Suppressor macrophage treated with lipopolysaccharide for 4 hours (primary cell): ENCODE measurements around the gene TPSG1.
"Not testable (repeated sequence)": the region's sequence is repeated elsewhere in the genome, so short reads cannot be mapped to it uniquely, and the experiment has no call there.

Source experiments
- DNase-seq: peaks from one replicate; pipeline ENCODE4 v3.0.0-alpha.2; 2020

Gene TPSG1

DNA sequence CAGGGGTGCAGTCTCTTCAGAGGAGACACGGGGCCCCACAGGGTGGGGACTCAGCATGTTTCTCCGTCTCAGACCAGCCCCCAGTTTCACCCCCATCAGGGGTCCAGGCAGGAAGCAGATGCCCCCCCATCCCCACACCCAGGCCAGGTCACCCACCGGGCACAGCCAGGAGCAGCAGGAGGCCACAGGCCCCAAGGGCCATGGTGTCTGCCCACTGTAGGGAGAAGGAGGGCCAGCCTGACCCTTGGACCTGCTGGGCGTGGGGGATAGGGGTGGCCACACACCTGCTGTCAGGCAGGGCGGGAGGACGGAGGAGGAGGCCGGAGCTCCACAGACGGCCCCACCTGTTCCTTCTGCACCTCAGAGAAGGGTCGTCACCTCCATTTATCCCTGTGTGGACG, at the start of gene TPSG1:
Gene TPSG1, minus strand, starts transcription at position 218 of the 401 bp plus-strand sequence. Its CDS starts 16 bp downstream, at position 202.
- no peak for DNase-seq

DNA sequence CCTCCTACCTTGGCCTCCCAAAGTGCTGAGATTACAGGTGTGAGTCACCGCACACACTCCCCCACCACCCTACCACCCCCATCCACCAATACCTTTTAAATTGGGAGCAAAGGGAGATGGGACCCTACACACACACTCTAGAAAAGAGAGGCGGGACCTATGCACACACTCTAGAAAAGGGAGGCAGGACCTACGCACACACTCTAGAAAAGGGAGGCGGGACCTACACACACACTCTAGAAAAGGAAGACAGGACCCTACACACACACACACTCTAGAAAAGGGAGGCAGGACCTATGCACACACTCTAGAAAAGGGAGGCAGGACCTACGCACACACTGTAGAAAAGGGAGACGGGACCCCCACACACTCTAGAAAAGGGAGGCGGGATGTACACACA, 49.7 kb upstream of the TPSG1 start:
- DNase-seq, result no peak

DNA sequence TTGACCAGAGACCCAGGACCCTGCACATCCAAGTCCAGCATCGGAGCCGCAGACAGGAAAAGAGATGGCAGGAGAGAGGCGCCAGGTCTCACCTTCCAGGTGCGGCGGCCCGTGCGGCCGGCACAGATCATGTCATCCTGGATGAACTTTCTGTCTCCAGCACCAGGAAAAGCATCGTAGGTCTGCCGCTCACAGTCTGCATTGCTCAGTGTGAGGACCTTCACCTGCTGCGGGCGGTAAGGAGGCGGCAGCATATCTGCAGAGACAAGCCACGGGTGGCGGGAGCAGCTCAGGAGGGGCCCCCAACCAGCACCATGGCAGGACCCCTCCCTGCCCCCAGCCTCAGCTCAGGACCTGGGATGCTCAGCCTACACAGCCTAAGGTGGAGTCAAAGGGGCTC, 48.7 kb upstream of the TPSG1 start:
- no peak for DNase-seq

DNA sequence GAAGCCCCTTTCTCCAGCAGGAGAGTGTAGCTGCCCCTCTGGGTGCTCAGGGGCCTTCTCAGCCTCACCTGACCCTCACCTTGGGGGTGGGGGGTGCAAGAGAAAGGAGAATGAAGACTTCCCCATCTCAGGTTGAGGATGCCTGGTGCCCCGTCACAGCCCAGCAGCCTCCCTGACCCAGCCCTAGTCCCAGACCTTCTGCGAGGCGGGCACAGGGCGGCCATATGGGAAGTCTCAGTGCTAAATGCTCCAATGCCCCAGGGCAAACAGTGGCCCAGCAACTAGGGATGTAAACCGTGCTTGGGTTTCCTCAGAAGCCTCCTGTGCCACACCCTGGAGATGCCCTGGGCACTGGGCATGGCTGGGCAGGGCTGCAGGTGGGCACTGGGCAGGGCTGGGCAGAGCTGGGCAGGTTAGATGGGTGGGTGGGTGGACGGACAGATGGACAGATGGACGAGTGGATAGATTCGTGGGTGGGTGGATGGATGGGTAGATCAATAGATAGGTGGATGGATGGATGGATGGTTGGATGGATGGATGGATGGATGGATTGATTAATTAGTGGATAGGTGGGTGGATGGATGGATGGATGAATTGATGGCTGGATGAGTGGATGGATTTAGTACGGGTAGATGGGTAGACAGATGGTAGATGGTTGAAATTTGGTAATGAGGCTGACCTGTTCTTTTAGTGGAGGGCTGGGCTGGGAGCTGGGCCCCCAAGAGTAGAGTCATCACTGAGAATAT, 47.6 kb upstream of the TPSG1 start:
- no peak for DNase-seq

DNA sequence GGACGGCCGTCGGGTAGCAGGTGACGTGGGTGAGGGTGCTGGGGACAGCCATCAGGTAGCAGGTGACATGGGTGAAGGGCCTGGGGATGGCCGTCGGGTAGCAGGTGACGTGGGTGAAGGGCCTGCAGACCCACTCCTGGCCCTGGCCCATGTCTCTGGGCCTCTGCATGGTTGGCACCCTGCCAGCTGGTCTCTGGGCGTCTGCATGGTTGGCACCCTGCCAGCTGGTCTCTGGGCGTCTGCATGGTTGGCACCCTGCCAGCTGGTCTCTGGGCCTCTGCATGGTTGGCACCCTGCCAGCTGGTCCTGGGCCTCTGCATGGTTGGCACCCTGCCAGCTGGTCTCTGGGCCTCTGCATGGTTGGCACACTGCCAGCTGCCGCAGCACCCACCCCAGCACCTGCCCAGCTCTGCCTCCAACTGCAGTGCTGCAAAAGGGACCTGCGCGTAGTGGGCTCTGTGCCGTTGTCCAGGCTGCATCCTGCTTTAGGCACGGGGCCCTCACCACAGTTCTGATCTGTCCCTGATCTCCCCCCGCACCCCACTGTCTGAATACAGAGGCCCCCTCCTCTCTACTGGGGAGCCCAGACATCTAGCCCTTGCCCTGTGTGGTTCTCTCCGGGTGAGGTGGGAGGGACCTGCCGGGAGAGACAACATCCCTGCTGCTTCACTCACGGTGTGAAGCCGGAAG, 46.8 kb upstream of the TPSG1 start:
- not testable (repeated sequence) for DNase-seq

DNA sequence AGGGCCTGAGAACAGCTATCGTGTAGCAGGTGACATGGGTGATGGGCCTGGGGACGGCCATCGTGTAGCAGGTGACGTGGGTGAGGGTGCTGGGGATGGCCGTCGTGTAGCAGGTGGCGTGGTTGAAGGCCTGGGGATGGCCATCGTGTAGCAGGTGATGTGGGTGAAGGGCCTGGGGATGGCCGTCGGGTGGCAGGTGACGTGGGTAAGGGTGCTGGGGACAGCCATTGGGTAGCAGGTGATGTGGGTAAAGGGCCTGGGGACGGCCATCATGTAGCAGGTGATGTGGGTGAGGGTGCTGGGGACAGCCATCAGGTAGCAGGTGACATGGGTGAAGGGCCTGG, 46.3 kb upstream of the TPSG1 start:
- no peak for DNase-seq

DNA sequence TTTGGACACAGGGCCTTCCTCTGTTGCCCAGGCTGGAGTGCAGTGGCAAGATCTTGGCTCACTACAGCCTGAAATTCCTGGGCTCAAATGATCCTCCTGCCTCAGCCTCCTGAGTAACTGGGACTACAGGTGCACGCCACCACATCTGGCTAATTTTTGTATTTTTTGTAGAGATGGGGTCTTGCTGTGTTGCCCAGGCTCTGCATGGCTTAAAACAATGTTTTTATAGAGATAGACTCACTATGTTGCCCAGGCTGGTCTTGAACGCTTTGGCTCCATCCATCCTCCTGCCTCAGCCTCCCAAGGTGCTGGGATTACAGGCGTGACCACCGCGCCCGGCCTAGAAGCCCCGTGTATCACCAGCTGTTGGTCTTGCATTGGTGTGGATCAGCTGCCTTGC, 44.4 kb upstream of the TPSG1 start:
- not testable (repeated sequence) for DNase-seq

DNA sequence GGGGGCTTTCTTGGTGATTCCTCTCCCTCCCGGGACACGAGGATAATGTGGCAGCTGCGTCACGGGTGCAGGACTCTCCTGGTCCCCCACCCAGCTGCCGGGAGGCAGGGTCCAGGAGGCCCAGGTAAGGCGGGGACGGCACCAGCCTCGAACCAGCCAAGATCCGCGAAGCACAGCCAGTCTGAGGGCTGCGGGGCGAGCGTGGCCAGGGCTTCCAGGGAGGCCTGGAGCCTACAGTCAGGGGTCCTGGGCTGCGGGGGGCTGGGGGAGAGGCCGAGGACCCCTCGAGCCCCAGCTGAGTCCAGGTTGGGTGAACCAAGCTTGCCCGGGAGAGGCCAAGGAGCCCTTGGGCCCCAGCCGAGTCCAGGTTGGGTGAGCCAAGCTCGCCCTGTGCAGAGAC, 40.8 kb upstream of the TPSG1 start:
- no peak for DNase-seq

DNA sequence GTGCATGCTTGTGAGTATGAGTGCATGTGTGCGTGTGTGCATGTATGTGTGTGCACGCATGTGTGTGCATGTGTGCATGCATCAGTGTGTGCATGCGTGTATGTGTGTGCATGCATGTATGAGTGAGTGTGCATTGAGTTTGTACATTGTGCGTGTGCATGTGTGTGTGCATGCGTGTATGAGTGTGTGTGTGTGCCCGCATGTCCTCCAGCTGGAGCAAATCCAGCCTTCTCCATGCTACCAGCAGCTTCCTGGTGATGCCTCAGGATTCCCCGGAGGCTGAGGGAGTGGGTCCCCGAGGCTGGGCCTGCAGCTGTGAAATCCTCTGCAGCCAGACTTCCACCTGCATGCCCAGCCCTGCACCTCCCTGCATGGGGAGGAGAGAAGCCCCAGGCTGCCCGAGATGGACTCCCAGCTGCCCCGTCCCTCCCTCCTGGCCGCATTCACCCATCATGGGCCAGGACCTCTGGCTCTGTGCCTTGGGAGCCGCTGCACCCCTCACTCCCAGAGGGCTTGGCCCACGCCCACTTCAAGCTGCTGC, 40.1 kb upstream of the TPSG1 start:
- no peak for DNase-seq

DNA sequence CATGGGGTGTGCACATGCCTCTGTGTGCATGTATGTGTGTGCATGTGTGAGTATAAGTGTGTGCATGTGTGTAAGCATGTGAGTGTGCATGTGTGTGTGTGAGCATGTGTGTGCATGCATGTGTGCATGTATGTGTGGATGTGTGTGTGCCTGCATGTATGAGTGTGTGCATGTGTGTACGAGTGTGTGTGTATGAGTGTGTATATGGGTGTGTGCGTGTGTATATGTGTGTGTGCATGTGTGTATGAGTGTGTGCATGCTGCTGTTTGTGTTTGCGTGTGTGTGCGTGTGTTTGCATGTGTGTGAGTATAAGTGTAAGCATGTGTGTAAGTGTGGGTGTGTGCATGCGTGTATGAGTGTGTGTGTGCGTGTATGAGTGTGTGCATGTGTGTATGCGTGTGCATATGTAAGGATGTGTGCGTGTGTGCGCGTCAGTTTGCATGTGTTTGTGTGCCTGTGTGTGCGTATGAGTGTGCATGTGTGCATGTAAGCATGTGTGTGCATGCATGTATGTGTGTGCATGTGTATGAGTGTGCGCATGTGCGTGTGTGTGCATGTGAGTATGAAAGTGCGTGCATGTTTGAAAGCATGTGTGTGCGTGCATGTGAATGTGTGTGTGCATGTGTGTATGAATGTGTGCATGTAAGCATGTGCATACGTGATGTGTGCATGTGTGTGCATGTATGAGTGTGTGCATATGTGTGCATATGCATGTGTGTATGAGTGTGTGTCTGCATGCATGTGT, 39.4 kb upstream of the TPSG1 start:
- DNase-seq, result no peak

DNA sequence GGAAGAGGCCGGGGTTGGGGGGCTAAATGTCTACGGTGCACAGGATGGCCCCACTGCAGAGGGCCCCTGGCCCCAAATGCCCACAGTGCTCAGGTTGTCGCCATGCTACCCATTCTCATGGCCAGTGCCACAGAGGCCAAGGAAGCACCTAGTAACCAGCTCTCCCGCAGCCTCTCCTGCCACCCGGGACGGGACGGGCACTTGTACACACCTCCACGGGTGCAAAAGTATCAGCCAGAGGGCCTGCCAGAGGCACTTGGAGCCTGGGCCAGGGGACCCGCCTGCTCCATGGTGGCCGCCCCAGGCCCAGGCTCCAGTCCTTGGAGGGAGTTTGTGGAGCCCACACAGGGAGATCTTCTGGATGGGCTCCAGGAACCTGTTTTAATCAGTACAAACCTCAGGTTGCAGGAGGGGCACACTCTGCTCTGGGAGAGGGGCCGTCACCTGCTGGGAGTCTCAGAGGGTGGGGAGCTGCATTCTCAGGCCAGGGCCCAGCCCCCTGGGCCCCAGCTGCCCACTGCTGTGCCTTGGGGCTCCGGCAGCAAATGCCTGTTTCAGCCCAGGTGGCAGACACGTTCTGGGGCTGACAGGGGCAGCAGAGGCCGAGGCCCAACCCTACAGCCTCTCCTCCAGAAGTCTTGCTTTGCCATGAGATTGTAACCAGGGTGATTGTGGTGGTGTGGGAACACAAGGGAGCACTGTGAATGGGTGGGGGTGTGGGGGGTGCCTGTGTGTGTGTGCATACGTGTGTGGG, 38.7 kb upstream of the TPSG1 start:
- no peak for DNase-seq

DNA sequence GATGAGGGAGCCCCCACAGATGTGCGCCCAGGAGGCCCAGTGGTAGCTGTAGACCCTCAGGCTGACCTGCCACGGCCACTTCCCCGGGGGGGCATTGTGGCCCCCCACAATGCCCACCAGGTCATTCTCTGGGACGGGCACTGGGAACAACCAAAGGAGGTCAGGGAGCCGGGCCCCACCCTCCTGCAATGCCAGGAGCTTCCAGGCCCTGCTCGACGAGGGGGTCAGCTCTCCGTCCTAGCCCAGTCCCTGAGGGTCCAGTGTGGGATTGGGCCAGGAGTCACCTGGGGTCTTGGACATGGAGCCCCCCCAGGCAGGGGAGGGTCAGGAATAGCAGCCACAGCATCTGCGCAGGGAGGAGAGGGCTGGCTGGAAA, 37.8 kb upstream of the TPSG1 start:
- DNase-seq, result no peak

DNA sequence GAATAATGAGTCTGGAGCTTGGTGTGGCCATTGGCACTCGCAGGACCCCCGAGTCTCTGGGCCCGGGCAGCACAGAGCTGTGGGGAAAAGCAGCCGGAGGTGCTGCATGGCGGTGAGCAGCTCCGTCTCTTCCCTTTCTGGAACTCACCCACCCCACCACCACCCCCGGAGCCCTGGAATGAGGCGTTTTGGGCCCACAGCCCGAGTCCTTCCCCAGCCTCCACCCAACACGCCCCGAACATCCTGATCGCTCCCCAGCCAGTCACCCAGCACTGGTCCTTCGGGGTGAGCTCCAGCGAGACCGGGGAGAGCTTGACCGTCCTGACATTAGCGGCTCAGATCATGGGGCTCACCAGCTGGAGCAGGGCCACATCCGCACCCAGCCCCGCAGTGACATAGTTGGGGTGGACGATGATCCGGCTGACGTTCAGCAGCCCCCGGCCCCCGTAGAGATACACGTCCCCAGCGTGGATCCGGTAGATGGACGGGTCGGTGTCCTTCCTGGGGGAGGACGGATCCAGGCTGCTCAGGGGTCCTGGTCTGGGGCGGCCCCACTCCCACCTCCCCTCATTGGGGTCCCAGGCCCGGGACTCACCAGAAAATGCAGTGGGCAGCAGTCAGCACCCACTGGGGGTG, 37.3 kb upstream of the TPSG1 start:
- no peak for DNase-seq

DNA sequence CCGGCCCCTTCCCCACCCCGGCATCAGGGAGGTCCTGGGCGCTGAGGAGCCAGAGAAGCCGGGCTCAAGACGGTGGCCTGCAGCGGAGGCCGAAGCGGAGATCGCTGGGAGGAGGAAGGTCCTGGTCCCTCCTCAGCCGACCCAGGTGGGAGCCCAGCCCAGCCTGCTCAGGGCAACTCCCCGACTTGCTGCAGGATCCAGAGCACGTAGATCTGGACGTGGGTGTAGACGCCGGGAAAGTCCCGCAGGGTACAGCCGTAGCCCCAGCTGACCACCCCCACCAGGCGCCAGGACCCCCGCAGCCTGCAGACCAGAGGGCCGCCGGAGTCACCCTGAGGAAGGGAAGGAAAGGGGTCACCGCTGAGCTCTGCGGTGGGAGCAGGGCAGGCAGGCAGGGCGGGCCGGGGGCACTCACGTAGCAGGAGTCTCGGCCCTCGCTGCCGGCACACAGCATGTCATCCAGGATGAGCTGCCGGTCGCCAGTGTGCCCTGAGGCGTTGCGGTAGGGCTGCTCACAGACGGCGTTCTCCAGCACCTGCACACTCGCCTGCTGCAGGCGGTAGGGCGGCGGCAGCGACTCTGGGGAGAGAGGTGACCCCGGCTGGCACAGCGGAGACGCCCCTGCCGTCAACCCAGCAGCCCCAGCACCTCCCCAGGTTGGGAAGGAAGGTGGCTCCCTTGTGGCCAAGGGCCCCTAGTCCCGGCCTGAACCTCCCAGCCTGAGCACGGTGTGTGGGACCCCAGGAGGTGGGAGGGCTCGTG, 36.2 kb upstream of the TPSG1 start:
- no peak for DNase-seq

DNA sequence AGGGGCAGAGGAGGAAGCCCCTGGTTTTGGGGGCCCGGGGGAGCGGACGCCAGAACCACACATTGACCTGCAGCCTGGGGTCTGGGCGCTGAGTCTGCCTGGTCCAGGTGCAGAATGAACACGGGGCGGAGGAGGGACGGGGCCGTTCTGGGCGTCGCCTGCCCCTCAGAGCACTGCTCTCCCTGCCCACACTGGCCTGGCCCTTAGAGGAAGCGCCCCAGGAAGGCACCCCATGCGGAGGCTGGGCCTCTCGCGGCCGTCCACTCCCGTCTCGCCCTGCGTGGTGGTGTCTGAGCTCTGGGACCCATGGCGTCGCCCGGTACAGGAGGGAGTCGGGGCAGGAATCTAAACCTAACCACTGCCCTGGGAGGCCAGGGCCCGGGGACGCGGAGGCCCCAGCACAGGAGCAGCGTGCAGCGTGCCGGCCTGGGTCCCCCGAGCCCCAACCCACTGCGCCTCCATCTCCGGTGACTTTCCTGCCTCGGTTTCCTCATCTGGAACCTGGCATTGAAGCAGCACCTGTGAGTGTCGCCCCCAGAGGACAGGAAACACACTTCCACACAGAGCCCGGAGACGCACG, 35.1 kb upstream of the TPSG1 start:
- no peak for DNase-seq

DNA sequence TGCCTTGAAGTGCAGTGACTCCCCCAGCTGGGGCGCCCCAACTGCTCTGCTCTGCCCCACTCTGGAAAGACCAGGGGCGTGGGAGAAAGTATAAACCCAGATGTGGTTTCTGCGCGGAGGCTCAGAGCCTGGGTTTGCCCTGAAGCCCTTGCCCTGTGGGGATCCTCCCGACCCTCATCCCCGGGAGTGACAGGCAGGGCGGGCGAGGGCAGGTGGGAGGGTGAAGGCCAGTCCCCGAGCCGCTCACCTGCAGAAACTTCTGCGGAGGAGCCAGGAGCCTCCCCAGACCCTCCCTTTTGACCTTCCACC, 34.6 kb upstream of the TPSG1 start:
- no peak for DNase-seq

DNA sequence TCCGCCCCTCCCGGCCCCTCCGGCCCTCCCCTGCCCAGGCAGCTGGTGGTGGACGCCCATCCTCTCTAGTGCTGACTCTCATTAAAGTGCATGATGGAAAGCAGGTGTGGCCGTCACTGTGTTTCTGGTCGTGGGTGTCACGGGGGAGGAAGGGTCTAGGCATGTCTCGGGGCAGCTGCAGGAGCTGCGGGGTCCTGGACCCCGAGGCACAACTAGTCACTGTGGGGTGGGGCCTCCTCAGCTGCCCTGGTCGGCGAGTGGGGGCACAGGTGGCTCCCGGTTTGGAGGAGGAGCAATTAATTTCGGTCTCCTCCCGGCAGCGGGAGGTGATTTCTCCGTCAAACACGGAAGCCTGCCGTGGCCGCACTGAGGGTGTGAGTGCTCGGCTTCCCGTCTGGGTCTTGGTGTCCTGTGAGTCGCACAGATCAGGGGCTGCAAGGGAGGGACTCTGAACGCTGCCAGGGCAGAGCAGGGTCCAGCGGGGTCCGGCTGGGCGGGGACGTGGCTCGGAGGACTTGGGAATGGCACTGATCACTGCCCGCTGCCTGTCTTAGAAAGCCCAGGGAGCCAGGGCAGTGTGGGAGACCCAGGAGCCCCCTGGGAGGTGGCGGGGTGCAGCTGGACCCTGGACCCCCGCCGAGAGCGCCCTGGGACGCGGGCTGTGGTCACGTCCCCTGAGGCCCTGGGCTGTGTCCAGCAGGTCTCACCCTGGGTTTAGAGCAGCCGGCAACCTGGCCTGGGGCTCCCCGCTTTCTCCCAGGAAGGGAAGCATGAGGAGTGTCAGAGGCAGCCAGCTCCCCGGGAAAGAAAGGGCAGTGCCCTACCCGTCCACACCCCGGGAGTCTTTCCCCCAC, 34.1 kb upstream of the TPSG1 start:
- no peak for DNase-seq

DNA sequence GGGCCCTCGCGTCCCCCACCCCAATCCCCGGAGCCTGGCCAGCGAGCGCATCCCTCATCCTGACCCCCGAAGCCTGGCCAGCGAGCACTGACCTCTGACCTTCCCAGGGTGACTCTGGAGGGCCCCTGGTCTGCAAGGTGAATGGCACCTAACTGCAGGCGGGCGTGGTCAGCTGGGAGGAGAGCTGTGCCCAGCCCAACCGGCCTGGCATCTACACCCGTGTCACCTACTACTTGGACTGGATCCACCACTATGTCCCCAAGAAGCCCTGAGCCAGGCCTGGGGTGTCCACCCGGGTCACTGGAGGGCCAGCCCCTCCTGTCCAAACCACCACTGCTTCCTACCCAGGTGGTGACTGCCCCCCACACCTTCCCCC, 33.1 kb upstream of the TPSG1 start:
- no peak for DNase-seq

DNA sequence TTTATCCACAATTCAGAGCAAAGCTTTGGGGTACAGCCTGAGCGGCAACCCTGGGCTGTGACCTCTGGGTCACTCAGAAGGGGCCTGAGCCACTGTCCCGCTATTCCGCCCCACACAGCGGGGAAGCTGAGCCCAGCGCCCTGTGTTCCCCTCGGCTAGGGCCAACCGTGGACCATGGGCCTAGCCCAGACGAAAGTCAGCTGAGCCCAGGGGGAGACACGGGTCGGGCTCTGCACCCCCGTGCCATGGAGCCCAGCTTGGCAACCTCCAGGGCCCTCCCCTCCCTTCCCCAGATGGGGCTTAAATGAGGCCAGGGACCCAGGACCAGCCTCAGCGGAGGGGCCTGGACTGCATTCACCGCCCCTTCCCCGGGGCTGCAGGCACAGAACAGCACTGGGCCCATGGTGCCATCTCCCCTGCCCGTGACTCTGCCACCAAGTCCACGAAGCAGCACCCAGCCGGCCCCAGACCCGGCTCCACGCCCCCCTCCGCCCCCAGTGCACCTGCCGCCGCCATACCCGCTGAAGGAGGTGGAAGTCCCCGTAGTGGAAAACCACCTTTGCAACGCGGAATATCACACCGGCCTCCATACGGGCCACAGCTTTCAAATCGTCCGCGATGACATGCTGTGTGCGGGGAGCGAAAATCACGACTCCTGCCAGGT, 32.6 kb upstream of the TPSG1 start:
- no peak for DNase-seq

DNA sequence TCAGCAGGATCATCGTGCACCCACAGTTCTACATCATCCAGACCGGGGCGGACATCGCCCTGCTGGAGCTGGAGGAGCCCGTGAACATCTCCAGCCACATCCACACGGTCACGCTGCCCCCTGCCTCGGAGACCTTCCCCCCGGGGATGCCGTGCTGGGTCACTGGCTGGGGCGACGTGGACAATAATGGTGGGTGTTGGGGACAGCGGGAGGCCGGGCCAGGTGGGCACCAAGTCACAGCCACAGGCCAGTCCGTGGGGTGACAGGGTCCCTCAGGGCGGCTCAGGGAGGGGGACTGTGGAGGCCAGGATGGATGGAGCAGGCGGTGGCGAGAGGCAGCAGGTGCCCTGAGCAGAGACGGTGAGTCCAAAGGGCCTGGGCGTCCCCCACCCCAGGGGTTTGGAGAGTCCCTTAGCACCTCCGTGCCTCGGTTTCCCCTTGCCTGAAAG, 31.8 kb upstream of the TPSG1 start:
- no peak for DNase-seq
